ENCODE results near the gene DYSF. TPM values are rescaled to one million over a fixed set of nuclear protein-coding genes. Genes with fewer than 3 reads are reported as not detected.

The DYSF gene
- polyA plus RNA-seq, 1 donor, result 146 TPM

- no peak for DNase-seq (ENCODE audit: low read depth)
These were observed 76.8 kb downstream of the DYSF start for GRCh38 chr2:71530211-71530610.

DNA sequence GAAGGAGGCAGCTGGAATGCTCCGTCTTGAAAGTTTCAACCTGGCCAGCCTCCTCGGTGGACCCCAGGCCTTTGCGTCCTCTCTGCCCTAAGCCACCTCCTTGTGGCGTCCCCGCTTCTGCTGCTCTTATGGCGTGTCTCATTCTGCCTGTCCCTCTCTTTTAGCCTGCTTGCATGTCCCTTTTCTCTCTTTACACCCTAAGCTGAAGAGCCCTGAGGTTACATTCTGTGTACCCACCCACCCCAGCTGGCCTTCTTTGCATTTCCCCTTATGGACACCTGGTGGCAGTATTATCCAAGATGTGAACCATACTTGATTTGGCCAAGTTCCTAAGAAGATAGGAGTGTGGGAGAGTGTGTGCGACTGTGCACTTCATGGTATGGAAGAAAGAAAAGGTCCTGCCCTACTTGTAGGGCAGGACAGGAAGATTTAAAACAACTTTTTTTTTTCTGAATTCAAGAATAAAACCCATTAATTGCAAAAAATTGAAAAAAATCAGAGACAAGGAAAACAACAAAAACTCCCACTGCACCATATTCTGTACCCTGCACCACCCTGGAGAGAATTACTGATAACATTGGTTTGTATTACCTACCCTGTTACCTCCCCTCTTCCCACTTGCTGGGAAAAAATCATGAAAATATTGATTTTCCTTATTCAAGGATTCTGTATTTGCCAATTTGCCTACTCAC lies 77.4 kb downstream of the DYSF start:
- no peak for DNase-seq (ENCODE audit: low read depth)

DNA sequence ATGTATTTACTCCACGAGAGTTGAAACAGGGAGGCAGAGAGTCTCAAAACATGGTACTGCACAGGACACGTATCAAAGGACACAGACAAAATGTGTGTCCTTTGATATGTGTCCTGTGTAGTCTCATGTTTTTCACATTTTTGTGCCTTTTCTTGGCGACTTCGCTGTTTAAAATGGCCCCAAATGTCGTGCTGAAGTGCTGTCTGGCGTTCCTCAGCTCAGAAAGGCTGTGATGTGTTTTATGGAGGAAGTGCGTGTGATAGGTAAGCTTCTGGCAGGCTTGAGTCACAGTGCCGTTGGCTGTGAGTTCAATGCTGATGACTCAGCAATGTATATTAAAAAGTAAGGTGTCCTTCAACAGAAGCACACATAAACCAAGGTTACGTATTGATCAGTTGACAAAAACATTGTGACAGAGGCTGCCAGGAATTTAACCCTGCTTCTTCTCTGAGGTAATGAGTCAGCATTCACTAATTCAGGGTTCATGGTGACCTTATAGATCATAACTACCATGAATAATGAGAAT lies 78.2 kb downstream of the DYSF start:
- no peak for DNase-seq (ENCODE audit: low read depth)

DNA sequence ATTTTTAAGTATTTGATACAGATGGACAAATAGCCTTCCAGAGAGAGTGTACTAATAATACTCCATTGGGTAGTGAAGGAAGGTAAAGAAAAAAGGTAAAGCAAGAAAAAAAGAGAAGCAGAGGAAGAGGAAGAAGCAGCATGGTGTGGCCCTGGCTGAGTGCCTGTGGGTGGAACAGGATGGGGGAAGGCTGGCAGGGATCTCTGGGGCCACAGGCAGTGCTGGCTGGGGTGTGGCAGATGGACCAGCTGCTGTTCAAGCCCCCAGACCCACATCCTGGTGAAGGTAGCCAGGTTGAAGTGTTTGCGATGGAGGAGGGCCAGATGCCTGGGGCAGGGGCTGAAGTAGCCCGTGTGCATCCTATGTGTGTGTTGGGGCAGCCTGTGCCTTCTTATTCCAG lies 79.0 kb downstream of the DYSF start:
- no peak for DNase-seq (ENCODE audit: low read depth)

DNA sequence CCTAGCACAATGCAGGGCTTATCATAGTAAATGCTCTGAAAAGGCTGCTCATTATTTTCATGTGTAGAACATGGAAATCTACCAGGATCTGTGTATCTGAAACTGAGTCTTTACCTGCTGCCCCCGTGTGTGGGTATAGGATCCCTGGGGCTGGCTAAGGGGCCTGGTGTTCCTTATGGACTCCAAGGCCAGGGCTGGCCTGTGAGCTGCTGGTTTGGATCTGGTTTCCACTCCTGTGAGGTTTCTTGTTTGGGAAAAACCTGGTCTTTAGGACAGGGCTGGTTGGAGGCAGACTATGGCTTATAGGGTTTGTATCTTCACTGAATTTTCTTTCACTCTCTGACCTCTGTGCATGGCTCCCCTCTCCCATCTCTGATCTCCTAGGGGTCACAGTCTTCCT lies 80.8 kb downstream of the DYSF start:
- no peak for DNase-seq (ENCODE audit: low read depth)

- no peak for DNase-seq (ENCODE audit: low read depth)
These were observed 81.5 kb downstream of the DYSF start for GRCh38 chr2:71534826-71535225.

- no peak for DNase-seq (ENCODE audit: low read depth)
These were observed 82.2 kb downstream of the DYSF start for GRCh38 chr2:71535526-71535925.

GRCh38 chr2:71536226-71536671 lies 82.9 kb downstream of the DYSF start:
- DNase-seq (ENCODE audit: low read depth), result no peak

DNA sequence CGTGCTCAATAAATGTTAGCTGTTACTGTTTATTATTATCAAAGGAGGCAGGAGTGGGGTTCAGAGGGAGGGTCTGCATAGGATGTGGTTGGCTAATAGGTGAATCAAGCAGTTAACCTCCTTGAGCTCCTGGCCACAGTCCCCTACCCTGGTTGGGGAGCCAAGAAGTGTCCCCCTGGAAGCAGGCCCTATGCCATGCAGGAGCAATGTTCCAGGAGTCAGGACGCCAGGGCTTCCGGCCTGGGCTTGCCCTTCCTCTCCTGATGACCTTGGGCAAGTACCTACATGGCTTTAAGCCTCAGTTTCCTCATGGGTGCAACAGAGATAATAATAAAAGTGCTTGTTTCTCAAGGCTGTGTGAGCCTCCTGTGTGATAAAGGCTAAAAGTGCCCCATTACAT lies 84.9 kb downstream of the DYSF start:
- DNase-seq (ENCODE audit: low read depth), result no peak

GRCh38 chr2:71538656-71539265 lies 85.4 kb downstream of the DYSF start:
- DNase-seq (ENCODE audit: low read depth), result no peak

DNA sequence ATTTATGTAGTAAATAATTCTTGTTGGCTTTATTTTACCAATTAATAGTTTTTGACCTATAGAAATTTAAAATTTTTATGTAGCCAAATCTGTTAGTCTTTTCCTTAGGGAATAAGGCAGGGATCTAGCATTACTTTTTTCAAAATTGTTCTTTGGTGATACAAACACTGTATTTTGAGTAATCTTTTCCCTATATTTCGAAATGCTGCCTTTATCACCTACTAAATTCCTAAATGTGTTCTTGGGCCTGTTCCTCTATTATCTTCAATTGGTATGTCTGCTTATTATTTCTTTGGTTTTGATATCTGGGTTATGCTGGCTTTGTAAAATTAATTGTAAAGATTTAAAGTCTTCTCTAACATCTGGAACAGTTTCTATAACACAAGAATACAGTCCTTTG lies 87.5 kb downstream of the DYSF start:
- DNase-seq (ENCODE audit: low read depth), result no peak

GRCh38 chr2:71544919-71545571 lies 91.7 kb downstream of the DYSF start:
- no peak for DNase-seq (ENCODE audit: low read depth)

GRCh38 chr2:71545572-71546274 lies 92.4 kb downstream of the DYSF start:
- peak; percentile 46 for DNase-seq (ENCODE audit: low read depth)

- DNase-seq (ENCODE audit: low read depth), result no peak
These were observed 92.9 kb downstream of the DYSF start for GRCh38 chr2:71546275-71546638.

- no peak for DNase-seq (ENCODE audit: low read depth)
These were observed 93.5 kb downstream of the DYSF start for GRCh38 chr2:71546777-71547281.

DNA sequence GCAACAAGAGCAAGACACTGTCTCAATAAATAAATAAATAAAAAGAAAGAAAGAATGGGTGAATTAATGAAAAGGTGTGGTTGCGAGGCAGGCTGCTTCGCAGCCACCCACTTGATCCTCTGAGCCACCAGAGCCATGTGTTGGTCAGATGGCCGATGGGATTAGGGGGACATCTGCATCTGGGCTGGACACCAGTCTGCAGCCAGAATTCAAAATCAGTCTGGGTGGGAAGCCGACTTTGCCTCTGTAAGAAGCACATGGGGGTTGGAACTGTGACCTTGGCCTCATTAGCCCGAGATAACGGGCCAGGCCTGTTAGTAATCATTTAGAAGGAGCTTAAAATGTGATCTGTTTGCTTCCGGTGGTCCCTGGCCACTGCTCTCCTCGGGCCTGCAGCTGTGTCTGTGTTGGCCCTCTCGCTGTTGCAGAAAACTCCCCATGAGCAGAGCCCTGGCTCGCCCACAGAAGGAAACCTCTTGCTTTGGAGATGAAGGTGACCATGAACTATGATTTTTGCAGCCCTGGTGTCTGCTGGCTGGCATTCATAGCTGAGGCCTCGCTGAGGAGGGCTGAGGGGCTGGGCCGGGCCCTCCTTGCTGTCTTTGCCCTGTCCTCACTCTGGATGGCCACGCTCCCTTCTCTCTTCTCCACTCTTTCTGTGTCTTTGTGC lies 94.4 kb downstream of the DYSF start:
- DNase-seq (ENCODE audit: low read depth), result no peak

- DNase-seq (ENCODE audit: low read depth), result no peak
These were observed 95.5 kb downstream of the DYSF start for GRCh38 chr2:71548646-71549425.

- DNase-seq (ENCODE audit: low read depth), result no peak
These were observed 97.7 kb downstream of the DYSF start for GRCh38 chr2:71550801-71551630.

- no peak for DNase-seq (ENCODE audit: low read depth)
These were observed 98.2 kb downstream of the DYSF start for GRCh38 chr2:71551631-71551915.

- no peak for DNase-seq (ENCODE audit: low read depth)
These were observed 99.0 kb downstream of the DYSF start for GRCh38 chr2:71552356-71552755.

Data from forelimb muscle (tissue), 1 donor.